PC-3 (cell line): ENCODE measurements around the gene VTA1.

Experiments used
- CTCF ChIP-seq: fragments of 300-600 bp; sonication (generic); conservative IDR thresholded peaks from 2 replicates; pipeline ENCODE4 v1.5.1; 2017; ENCODE audit warnings: antibody characterized with exemption, low read depth, mild to moderate bottlenecking, low read length
- EZH2 ChIP-seq: fragments of 300-600 bp; sonication (generic); IDR thresholded peaks from one replicate; pipeline ENCODE4 v1.6.1; 2017; ENCODE audit warnings: antibody characterized with exemption, mild to moderate bottlenecking, low read length; ENCODE audit not compliant: unreplicated experiment
- EZH2phosphoT487 ChIP-seq: fragments of 300-600 bp; sonication (generic); IDR thresholded peaks from 2 replicates; pipeline ENCODE4 v1.6.1; 2018; ENCODE audit warnings: mild to moderate bottlenecking, antibody characterized with exemption, low read length, borderline replicate concordance

- TF ChIP-seq CTCF (no peak), EZH2phosphoT487 (no peak), EZH2 (no peak)
These were observed 95.2 kb downstream of the VTA1 start for GRCh38 chr6:142242269-142242668.
